AG04449 (cell line): ENCODE measurements around the gene KIF26A.

Experiments
- CTCF ChIA-PET: fragments of 350-600 bp; formaldehyde crosslinking; extraction: SDS; loops from one replicate; lab custom pipeline; 2021; ENCODE audit warnings: antibody characterized with exemption; lab: Yijun Ruan, JAX
- POLR2A ChIA-PET: fragments of 400-600, 350-600 bp; formaldehyde crosslinking; extraction: SDS; loops from one replicate; lab custom pipeline; 2020; ENCODE audit warnings: antibody characterized with exemption, inconsistent platforms; lab: Yijun Ruan, JAX
- DNase-seq: peaks from one replicate; pipeline ENCODE4 v3.0.0-alpha.2; 2010; ENCODE audit warnings: low read depth, low spot score
- H3K4me3 ChIP-seq: 2 replicates; pipeline ENCODE4 v1.5.1; 2011; ENCODE audit warnings: low read depth, mild to moderate bottlenecking, control low read depth, low read length
- CTCF ChIP-seq: IDR thresholded peaks from one replicate; pipeline ENCODE4 v1.5.1; 2011; ENCODE audit warnings: mild to moderate bottlenecking, moderate library complexity, low read length, control low read depth, inconsistent platforms; ENCODE audit not compliant: insufficient read depth; ENCODE audit errors: missing control alignments

Gene KIF26A

GRCh38 chr14:104116288-104116755, 22.1 kb upstream of the KIF26A start:
- CTCF ChIA-PET, result no interaction called here
- no peak for DNase-seq
- no peak for TF ChIP-seq CTCF
- POLR2A ChIA-PET, result no interaction called here
- no peak overlapping the region; the same call in 1 of the 2 replicates for H3K4me3 ChIP-seq

- ChIA-PET CTCF (no interaction called here), POLR2A (no interaction called here)
- H3K4me3 ChIP-seq, result no peak overlapping the region
These were observed 21.5 kb upstream of the KIF26A start for GRCh38 chr14:104116756-104117340.

GRCh38 chr14:104117341-104118005, 20.9 kb upstream of the KIF26A start:
- DNase-seq, result no peak
- no peak for TF ChIP-seq CTCF
- no peak overlapping the region for H3K4me3 ChIP-seq
- ChIA-PET POLR2A (no interaction called here), CTCF (no interaction called here)

More at GRCh38 chr14:104116756-104117340, 21.5 kb upstream of the KIF26A start:
- no peak for TF ChIP-seq CTCF
- no peak for DNase-seq

GRCh38 chr14:104118006-104118844, 20.2 kb upstream of the KIF26A start:
- DNase-seq, result no peak
- no peak overlapping the region for H3K4me3 ChIP-seq
- CTCF ChIA-PET, result no interaction called here
- POLR2A ChIA-PET, result no interaction called here
- TF ChIP-seq CTCF, result no peak

GRCh38 chr14:104119119-104119487, 19.3 kb upstream of the KIF26A start:
- ChIA-PET POLR2A (no interaction called here), CTCF (no interaction called here)
- no peak for TF ChIP-seq CTCF
- DNase-seq, result no peak
- H3K4me3 ChIP-seq, result no peak overlapping the region
